H1 (cell line): ENCODE data around the gene RESF1. TPM values are rescaled to one million over a fixed set of nuclear protein-coding genes. Genes with fewer than 3 reads are reported as not detected.

Experiments used
- CTCF ChIA-PET: fragments of 300-600 bp; sonication (Branson Sonifier 250); formaldehyde crosslinking; loops from one replicate; lab custom pipeline; 2021; ENCODE audit not compliant: partially characterized antibody; lab: Charles Lee
- POLR2A ChIA-PET: fragments of 300-600 bp; sonication (Branson Sonifier 250); formaldehyde crosslinking; loops from one replicate; lab custom pipeline; 2021; ENCODE audit warnings: inconsistent platforms; ENCODE audit not compliant: partially characterized antibody; lab: Charles Lee
- DNase-seq, 2 experiments: peaks; one replicate each; pipeline versions ENCODE4 v3.0.0 to v3.0.0-alpha.2; 2010 to 2022; ENCODE audit warnings: low spot score in 2 of 2, low read depth in 1 of 2, mixed read lengths in 1 of 2
- FAIRE-seq: peaks from 2 replicates; lab custom pipeline; 2011; peaks lifted over from hg19 to GRCh38; lab: Jason Lieb, UNC
- H2AFZ ChIP-seq: 2 replicates; pipeline ENCODE4 v1.8.1; 2012; ENCODE audit warnings: low read length, inconsistent platforms
- H2AK5ac ChIP-seq: 2 replicates; pipeline ENCODE4 v1.6.1; 2013; ENCODE audit warnings: low read depth, low read length
- H2BK120ac ChIP-seq: replicated peaks from 2 replicates; pipeline ENCODE3; 2013; ENCODE audit warnings: low read depth, low read length, inconsistent platforms
- H2BK12ac ChIP-seq: 2 replicates; pipeline ENCODE4 v1.6.1; 2013; ENCODE audit warnings: low read depth, low read length
- H2BK15ac ChIP-seq: 2 replicates; pipeline ENCODE4 v1.6.1; 2013; ENCODE audit warnings: low read length
- H2BK20ac ChIP-seq: 2 replicates; pipeline ENCODE4 v1.6.1; 2013; ENCODE audit warnings: low read length
- H2BK5ac ChIP-seq: 2 replicates; pipeline ENCODE4 v1.6.1; 2013; ENCODE audit warnings: low read depth, low read length
- H3K14ac ChIP-seq: 2 replicates; pipeline ENCODE4 v1.6.1; 2013; ENCODE audit warnings: inconsistent platforms; ENCODE audit not compliant: insufficient read length
- H3K18ac ChIP-seq: 2 replicates; pipeline ENCODE4 v1.6.1; 2013; ENCODE audit warnings: low read length; ENCODE audit errors: extremely low read depth
- H3K23ac ChIP-seq: 2 replicates; pipeline ENCODE4 v1.6.1; 2013; ENCODE audit warnings: inconsistent platforms; ENCODE audit not compliant: insufficient read length
- H3K23me2 ChIP-seq: 2 replicates; pipeline ENCODE4 v1.6.1; 2013; ENCODE audit warnings: low read depth, low read length
- H3K27ac ChIP-seq: 2 replicates; pipeline ENCODE4 v1.6.1; 2011; ENCODE audit warnings: low read depth, low read length, inconsistent platforms
- H3K27me3 ChIP-seq, 4 experiments: replicated peaks in 1 of 4; 1 replicate in 1 of 4; 2 replicates in 3 of 4; pipeline versions ENCODE4 v1.6.1 to v1.8.1; 2011 to 2013; ENCODE audit warnings: low read length in 3 of 4, mild to moderate bottlenecking in 3 of 4, inconsistent platforms in 2 of 4, mixed read lengths in 2 of 4, moderate library complexity in 1 of 4; ENCODE audit not compliant: control insufficient read depth in 3 of 4, insufficient read depth in 3 of 4; ENCODE audit errors: extremely low read depth in 1 of 4
- H3K36me3 ChIP-seq, 4 experiments: 2 replicates each; pipeline versions ENCODE4 v1.6.1 to v1.8.1; 2011 to 2013; ENCODE audit warnings: mild to moderate bottlenecking in 4 of 4, low read length in 3 of 4, moderate library complexity in 2 of 4, control low read depth in 1 of 4, inconsistent platforms in 1 of 4; ENCODE audit not compliant: insufficient read depth in 4 of 4, control insufficient read depth in 2 of 4
- H3K4ac ChIP-seq: replicated peaks from 2 replicates; pipeline ENCODE3; 2013; ENCODE audit warnings: low read length, low read depth, mixed read lengths, inconsistent platforms; ENCODE audit not compliant: insufficient read length
- H3K4me1 ChIP-seq, 4 experiments: replicated peaks in 1 of 4; 1 replicate in 1 of 4; 2 replicates in 3 of 4; pipeline versions ENCODE4 v1.6.1 to v1.8.1; 2011 to 2013; ENCODE audit warnings: low read length in 3 of 4, inconsistent platforms in 2 of 4, mixed read lengths in 1 of 4; ENCODE audit not compliant: insufficient read depth in 4 of 4, control insufficient read depth in 3 of 4
- H3K4me2 ChIP-seq, 2 experiments: 2 replicates each; pipeline versions ENCODE4 v1.6.1 to v1.8.1; 2011 to 2013; ENCODE audit warnings: low read depth in 2 of 2, low read length in 2 of 2, control low read depth in 1 of 2, inconsistent platforms in 1 of 2, mild to moderate bottlenecking in 1 of 2; ENCODE audit not compliant: insufficient read depth in 1 of 2
- H3K4me3 ChIP-seq, 4 experiments: fragments of 200-600, 300-600 bp in 1 of 4; sonication (generic), shearing (Covaris generic), sonication (Bioruptor Twin) in 1 of 4; 2 replicates each; pipeline versions ENCODE4 v1.5.1 to v1.8.1; 2011 to 2016; ENCODE audit warnings: low read length in 4 of 4, low read depth in 3 of 4, control low read depth in 2 of 4, inconsistent platforms in 2 of 4, mild to moderate bottlenecking in 2 of 4, mixed read lengths in 1 of 4, moderate library complexity in 1 of 4; ENCODE audit not compliant: insufficient read depth in 2 of 4; ENCODE audit errors: extremely low read depth in 1 of 4
- H3K56ac ChIP-seq: replicated peaks from 2 replicates; pipeline ENCODE3; 2013; ENCODE audit warnings: low read depth, mild to moderate bottlenecking, mixed read lengths, low read length, inconsistent platforms; ENCODE audit not compliant: insufficient read length
- H3K79me1 ChIP-seq: 2 replicates; pipeline ENCODE4 v1.6.1; 2013; ENCODE audit warnings: low read depth, low read length, control low read depth
- H3K79me2 ChIP-seq, 2 experiments: 2 replicates each; pipeline versions ENCODE4 v1.6.1 to v1.8.1; 2012 to 2013; ENCODE audit warnings: low read length in 2 of 2, mild to moderate bottlenecking in 2 of 2, inconsistent platforms in 1 of 2; ENCODE audit not compliant: insufficient read depth in 2 of 2, control insufficient read depth in 1 of 2
- H3K9ac ChIP-seq, 4 experiments: replicated peaks in 1 of 4; 1 replicate in 1 of 4; 2 replicates in 3 of 4; pipeline versions ENCODE4 v1.6.1 to v1.8.1; 2011 to 2013; ENCODE audit warnings: low read depth in 3 of 4, low read length in 3 of 4, control low read depth in 2 of 4, mild to moderate bottlenecking in 2 of 4, moderate library complexity in 2 of 4, inconsistent platforms in 1 of 4; ENCODE audit errors: extremely low read depth in 1 of 4
- H3K9me3 ChIP-seq, 2 experiments: 2 replicates each; pipeline versions ENCODE4 v1.6.1 to v1.8.1; 2012 to 2013; ENCODE audit warnings: mild to moderate bottlenecking in 2 of 2, moderate library complexity in 2 of 2, control low read depth in 1 of 2, inconsistent platforms in 1 of 2, low read depth in 1 of 2, low read length in 1 of 2, mixed read lengths in 1 of 2; ENCODE audit not compliant: insufficient read depth in 2 of 2
- H4K20me1 ChIP-seq, 2 experiments: replicated peaks in 1 of 2; 2 replicates each; pipeline versions ENCODE3 to v1.8.1; 2011 to 2013; ENCODE audit warnings: inconsistent platforms in 2 of 2, low read length in 2 of 2, mild to moderate bottlenecking in 1 of 2; ENCODE audit not compliant: insufficient read depth in 2 of 2, control insufficient read depth in 1 of 2
- H4K5ac ChIP-seq: 2 replicates; pipeline ENCODE4 v1.6.1; 2013; ENCODE audit warnings: low read length, low read depth, mixed read lengths, inconsistent platforms; ENCODE audit not compliant: insufficient read length
- H4K8ac ChIP-seq: 2 replicates; pipeline ENCODE4 v1.8.0; 2013; ENCODE audit warnings: mild to moderate bottlenecking, moderate library complexity, low read length, inconsistent platforms; ENCODE audit not compliant: insufficient read depth; ENCODE audit errors: extremely low read depth
- H4K91ac ChIP-seq: replicated peaks from 2 replicates; pipeline ENCODE3; 2013; ENCODE audit warnings: low read length, mixed read lengths, inconsistent platforms; ENCODE audit not compliant: insufficient read length
- BCL11A ChIP-seq, 2 experiments: IDR thresholded peaks; one replicate each; pipeline ENCODE4 v1.6.1; 2011; ENCODE audit warnings: low read depth in 2 of 2, low read length in 2 of 2, mild to moderate bottlenecking in 2 of 2
- CEBPB ChIP-seq: IDR thresholded peaks from 2 replicates; pipeline ENCODE4 v1.6.1; 2012; ENCODE audit warnings: low read depth, low read length
- CREB1 ChIP-seq: IDR thresholded peaks from 2 replicates; pipeline ENCODE4 v1.6.1; 2012; ENCODE audit warnings: inconsistent platforms
- EZH2 ChIP-seq: fragments of 200-600 bp; sonication (generic); IDR thresholded peaks from 2 replicates; pipeline ENCODE4 v1.7.1; 2012; ENCODE audit warnings: low read depth, mild to moderate bottlenecking, moderate library complexity, low read length, inconsistent platforms; ENCODE audit not compliant: severe bottlenecking
- GTF2F1 ChIP-seq: IDR thresholded peaks from 2 replicates; pipeline ENCODE4 v1.6.1; 2012; ENCODE audit warnings: low read depth, low read length, improper control_type of control experiment, borderline replicate concordance
- JUND ChIP-seq: IDR thresholded peaks from 2 replicates; pipeline ENCODE4 v1.6.1; 2011; ENCODE audit warnings: mild to moderate bottlenecking, improper control_type of control experiment, low read length
- KDM5A ChIP-seq: fragments of 200-600 bp; IDR thresholded peaks from 2 replicates; pipeline ENCODE4 v1.7.1; 2012; ENCODE audit warnings: mild to moderate bottlenecking, low read length, inconsistent platforms, mixed read lengths
- POLR2A ChIP-seq, 2 experiments: IDR thresholded peaks; 1 replicate in 1 of 2; 2 replicates in 1 of 2; pipeline ENCODE4 v1.6.1; 2011; ENCODE audit warnings: low read depth in 2 of 2, low read length in 2 of 2, mild to moderate bottlenecking in 2 of 2; ENCODE audit errors: control extremely low read depth in 1 of 2
- SUZ12 ChIP-seq: fragments of 200-600 bp; sonication (generic); IDR thresholded peaks from 2 replicates; pipeline ENCODE4 v1.6.1; 2012; ENCODE audit warnings: mild to moderate bottlenecking, inconsistent platforms, low read length, moderate library complexity, mixed read lengths
- WGBS, 2 experiments: shearing (Covaris generic) in 1 of 2; methylation state at CpG; one replicate each; pipeline versions ENCODE4 v1.1.6 to v1.1.7; 2013 to 2015; ENCODE audit warnings: low lambda C conversion rate in 2 of 2, mixed read lengths in 2 of 2, inconsistent platforms in 1 of 2, low coverage in 1 of 2, missing lambda C conversion rate in 1 of 2; ENCODE audit not compliant: insufficient replicate concordance in 2 of 2, insufficient coverage in 1 of 2, insufficient read length in 1 of 2; ENCODE audit errors: extremely low coverage in 1 of 2, missing lambda C conversion rate in 1 of 2; 5-methylcytosine and 5-hydroxymethylcytosine counted together
- polyA plus RNA-seq, 7 experiments: library from polyadenylated mRNA; depleted of rRNA in 3 of 7; stranded (reverse) in 5 of 7; unstranded in 2 of 7; fragments of >200 nt in 5 of 7; fragments of 200-250 nt in 2 of 7; gene quantifications; 1 replicate in 5 of 7; 2 replicates in 1 of 7; 4 replicates in 1 of 7; pipeline versions ENCODE4 v1.2.1 to v1.2.3, GENCODE V29; 2011 to 2013; ENCODE audit warnings: missing spikeins in 2 of 7, mixed read lengths in 2 of 7
- total RNA-seq: library from RNA; stranded (reverse); fragmentation: NEBNext Ultra II Directional; extraction: Animal tissue kit (Norgen Biotek cat#: 25700); gene quantifications from 2 replicates; pipeline ENCODE4 v1.2.1, GENCODE V29; 2021

The RESF1 gene
- total and polyA plus RNA-seq, 2 of the 8 experiments (the other 6 are each of a cell fraction or from before 2014, with no cell fraction given), result 64.3 to 128 TPM

GRCh38 chr12:31973818-31974217, 14.6 kb downstream of the RESF1 start:
- Histone ChIP-seq H2BK120ac (no peak overlapping the region), H3K27ac (no peak overlapping the region), H3K18ac (no peak overlapping the region), H3K14ac (no peak overlapping the region), H3K4me3 (no peak overlapping the region), H3K4ac (no peak overlapping the region), H2AFZ (no peak overlapping the region), H3K79me2 (peaks cover 10 to 77% of the 10 kb centered on the region in 2 experiments), H3K56ac (no peak overlapping the region), H3K36me3 (peaks cover 8 to 88% (median 56%) of the 10 kb centered on the region in 4 experiments), H4K8ac (no peak overlapping the region), H3K4me2 (no peak overlapping the region), H2BK5ac (no peak overlapping the region), H4K20me1 (peaks cover 0 to 3% of the 10 kb centered on the region in 2 experiments), H3K9ac (no peak overlapping the region), H3K23ac (no peak overlapping the region), H3K27me3 (no peaks in the 10 kb centered on the region), H2AK5ac (no peak overlapping the region), H4K5ac (no peak overlapping the region), H3K23me2 (no peaks in the 10 kb centered on the region), H3K4me1 (0 out of 7 replicates have a peak, but pooled peaks cover 0 to 2% (median 0%) of the 10 kb centered on the region in 4 experiments), H3K79me1 (peaks cover 10% of the 10 kb centered on the region), H4K91ac (no peak overlapping the region), H3K9me3 (peaks cover 0 to 14% of the 10 kb centered on the region in 2 experiments; a peak in 2 of 4 replicates), H2BK20ac (no peak overlapping the region), H2BK15ac (no peak overlapping the region), H2BK12ac (no peak overlapping the region)
- ChIA-PET CTCF (no interaction called here), POLR2A (interaction anchor here (1.1 to 2.2 kb wide), 3 partner anchors 12 to 73 kb away, joined by 3 to 10 read pairs (median 5); no protein-coding TSS in a partner anchor)
- FAIRE-seq (no peak), DNase-seq (no peak)
- WGBS, 2 experiments, result 97% methylated on average over 5 of the region's 5 CpGs; no CpG with 5 or more reads in 1 of the 2 experiments
- TF ChIP-seq CEBPB (no peak), EZH2 (no peak), POLR2A (IDR thresholded peaks at IDR 0.05; ENCODE audit: control extremely low read depth in 1 of 2, low read depth in 2 of 2, low read length in 2 of 2) (no peak), BCL11A (IDR thresholded peaks at IDR 0.05; ENCODE audit: low read depth in 2 of 2, low read length in 2 of 2) (no peak), GTF2F1 (no peak), KDM5A (no peak), CREB1 (no peak), JUND (no peak), SUZ12 (no peak)
